Measurements from ENCODE around the gene CALU.

CALU gene

DNA sequence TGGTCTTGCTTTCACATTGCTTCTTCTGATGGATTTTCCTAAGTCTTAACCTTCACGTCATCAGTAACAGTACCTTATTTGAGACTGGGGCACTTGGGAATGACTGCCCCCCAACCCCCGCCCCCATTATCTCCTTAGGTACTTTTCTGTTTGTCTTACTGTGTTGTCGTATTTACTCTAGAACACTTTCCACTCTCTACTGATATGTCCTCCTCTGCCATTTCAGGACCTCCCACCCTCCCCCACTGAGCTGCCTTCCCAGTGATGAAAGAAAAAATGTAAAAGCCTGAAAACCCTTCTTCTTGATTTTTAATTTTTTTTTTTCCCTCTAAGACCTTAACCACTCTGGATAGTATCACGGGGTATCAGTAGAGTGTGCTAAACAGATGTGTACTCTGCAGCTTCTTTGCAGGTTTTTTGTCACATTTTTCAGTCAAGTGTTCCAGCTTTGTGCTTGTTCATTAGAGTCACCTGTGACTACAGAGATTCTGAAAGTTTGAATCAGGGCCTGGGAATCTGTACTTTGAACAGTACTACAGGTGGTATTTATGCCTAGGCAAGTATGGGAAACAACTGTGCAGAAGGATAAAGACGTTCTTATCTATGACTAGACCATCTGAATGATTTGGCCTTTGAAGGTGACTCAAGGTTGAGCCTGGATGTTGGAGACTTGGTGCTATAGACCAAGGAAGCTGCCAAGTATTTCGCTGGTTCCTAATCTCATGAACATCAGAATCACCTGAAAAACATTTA lies 8.3 kb downstream of the CALU start:
- DNase-seq (ENCODE audit: low spot score) = no peak

DNA sequence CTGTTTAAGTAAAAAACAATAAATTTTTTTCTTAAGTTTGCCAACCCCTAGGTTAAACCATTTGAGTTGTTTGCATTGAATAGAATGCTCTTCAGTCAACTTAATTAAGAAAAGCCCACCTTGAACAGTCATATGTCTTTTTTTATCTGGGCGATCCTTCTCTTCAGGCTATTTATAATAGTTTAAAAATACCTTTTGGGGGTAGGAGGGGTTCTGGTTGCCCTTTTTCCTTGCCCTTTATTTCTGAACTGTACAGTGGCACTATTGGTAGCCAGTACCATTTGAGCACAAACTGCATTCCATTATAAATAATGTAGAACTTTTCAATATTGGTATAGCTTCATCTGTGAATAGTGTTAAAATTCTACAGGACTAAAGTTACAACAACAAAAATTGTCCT lies 13.1 kb downstream of the CALU start:
- no peak for DNase-seq (ENCODE audit: low spot score)

DNA sequence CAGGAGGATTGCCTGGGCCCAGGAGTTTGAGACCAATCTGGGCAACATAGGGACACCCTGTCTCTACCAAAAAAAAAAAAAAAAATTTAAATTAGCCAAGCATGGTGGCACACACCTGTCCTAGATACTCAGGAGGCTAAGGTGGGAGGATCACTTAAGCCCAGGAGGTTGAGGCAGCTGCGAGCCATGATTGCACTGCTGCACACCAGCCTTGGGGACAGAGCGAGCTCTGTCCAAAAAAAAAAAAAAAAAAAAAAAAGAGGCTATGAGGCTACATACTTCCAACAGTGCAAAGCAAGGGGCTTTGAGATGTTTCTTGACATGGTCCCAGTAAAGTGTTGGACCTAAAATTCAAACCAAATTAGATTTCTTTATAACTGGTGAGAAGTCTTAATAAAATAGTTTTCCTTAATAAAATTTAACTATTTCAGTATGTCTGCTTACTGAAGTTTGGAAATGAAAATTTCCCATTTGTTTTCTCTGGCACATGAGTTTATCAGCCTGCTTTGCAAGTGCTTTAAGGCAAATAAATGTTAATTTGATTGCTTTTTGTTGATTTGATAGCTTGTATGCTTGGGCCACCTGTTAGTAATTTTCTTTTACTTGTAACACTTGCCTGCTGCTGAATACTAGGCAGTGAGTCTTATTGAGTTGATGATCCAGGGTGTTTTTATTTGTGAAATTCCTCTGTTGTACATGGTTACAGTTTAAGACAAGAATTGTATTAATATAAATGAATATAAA lies 16.1 kb downstream of the CALU start:
- no peak for DNase-seq (ENCODE audit: low spot score)

DNA sequence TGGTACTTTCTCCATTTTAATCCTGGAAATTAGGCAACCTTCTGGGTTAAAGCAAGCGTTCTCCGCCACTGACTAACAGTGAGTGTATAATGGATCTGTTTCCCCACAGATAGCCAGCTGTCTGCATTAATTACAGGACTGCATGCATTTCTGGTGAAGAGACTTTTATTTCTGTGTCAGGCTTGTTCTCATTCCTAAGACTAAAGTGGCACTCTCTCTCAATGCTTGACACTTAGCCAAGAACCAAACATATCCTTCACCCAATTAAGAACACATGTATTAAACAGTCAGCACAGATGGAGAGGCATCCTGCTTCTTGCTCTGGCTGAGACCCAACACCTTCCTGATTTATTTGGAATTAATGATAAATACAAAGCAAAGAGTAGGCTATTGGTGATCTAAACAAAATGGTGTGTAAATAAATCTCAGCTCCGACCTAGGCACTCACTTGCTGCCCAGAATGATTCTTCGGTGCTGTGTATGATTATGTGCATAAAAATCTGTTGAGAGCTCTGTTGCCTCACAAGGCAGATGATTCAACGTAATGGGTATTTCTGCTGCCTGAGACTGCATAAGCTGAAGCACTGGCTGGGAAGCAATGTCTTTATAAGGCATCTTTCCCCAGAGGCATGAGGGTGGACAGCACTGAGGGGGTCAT lies 16.8 kb downstream of the CALU start:
- DNase-seq (ENCODE audit: low spot score) = no peak

DNA sequence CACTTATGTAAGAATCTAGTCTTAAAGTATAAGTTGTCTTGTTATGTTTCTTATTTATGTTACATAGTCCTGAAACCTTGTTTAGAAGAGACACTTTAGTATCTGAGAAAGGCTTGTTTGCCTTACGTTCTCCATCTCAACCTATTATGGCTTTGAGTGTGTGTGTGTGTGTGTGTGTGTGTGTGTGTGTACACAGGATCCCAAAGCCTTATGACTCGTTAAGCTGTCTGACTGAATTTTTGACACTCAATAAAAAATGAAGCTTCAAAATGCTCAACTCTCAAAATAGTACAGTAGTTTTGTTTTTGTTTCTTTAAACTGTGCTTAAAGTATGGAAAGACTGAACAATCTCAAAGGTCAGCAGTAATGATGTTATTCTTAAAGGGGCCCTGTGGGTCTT lies 18.0 kb downstream of the CALU start:
- no peak for DNase-seq (ENCODE audit: low spot score)

DNA sequence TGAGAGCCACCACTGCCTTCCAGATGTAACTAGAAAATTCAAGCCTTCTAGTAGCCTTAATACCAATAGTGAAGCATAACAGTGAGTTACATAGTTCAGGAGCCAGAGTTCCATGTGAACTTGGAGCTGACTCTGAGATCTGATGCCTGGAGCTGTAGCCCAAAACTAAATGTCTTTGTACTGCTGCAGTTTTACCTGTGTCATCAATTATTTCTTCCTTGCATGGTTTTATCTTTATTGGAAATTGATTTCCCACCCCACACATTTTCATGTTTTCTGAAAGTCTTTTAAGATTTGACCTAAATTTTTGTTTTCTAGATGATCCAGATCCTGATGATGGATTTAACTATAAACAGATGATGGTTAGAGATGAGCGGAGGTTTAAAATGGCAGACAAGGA lies 19.4 kb downstream of the CALU start:
- DNase-seq (ENCODE audit: low spot score) = no peak

DNA sequence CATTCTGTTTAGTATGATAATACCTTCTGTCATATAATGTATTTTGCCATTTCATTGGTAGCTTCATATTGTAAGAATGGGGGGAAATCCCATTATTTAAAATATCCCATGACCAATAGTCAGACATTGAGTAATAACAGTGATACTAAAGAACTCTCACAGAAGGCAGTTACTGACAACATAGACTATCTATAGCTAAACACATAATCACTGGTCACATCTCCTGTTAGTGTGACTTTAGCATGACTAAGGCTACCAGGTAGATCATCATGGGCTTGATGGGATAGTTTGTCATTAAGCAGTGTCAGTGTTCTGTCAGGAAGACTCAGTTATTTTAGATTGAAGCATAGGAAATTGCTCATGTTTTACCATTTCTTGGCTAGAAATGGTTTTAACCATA lies 20.1 kb downstream of the CALU start:
- DNase-seq (ENCODE audit: low spot score) = no peak

DNA sequence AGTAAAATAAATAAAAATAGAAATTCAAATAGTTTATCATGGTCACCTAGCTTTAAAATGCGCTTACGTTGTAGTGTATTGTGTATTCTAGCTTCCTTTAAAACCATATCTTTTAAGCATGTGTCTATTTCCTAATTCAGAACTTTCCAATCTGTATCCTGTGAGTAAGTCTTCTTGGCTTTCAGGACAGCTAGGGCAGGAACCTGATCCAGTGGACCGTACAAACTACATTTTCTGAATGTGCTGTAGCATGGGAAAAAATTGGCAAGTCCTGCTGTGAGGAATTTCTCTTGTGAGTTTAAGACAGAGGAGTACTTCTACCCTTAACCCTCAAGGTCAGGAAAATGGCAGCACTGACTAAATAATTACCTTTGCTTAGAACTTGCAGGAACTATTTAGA lies 24.4 kb downstream of the CALU start:
- DNase-seq (ENCODE audit: low spot score) = no peak

DNA sequence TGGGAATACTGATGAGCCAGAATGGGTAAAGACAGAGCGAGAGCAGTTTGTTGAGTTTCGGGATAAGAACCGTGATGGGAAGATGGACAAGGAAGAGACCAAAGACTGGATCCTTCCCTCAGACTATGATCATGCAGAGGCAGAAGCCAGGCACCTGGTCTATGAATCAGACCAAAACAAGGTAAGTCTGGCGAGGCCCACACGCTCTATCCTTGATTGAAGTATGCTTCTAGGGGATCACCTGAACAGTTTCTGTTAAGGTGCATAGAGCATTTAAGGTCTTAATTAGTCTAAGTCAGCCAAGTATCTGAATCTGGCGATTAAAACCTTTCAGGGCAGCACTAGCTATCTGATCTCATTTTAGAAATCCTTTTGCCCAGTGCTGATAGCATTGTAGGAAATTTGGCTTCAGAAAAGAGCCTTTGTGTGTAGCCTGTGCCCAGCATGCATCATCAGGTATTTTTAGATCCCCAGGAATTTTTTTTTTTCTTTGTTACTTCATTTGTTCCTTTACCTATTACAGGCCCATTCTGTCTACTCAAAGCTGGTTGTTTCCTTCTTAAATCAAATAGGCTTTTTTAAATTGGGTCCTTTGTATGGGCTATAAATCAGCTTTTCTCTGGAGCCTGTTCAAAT lies 28.4 kb downstream of the CALU start:
- DNase-seq (ENCODE audit: low spot score) = no peak

DNA sequence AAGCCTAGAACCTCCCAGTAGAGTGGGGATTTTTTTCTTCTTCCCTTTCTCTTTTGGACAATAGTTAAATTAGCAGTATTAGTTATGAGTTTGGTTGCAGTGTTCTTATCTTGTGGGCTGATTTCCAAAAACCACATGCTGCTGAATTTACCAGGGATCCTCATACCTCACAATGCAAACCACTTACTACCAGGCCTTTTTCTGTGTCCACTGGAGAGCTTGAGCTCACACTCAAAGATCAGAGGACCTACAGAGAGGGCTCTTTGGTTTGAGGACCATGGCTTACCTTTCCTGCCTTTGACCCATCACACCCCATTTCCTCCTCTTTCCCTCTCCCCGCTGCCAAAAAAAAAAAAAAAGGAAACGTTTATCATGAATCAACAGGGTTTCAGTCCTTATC lies 31.1 kb downstream of the CALU start:
- DNase-seq (ENCODE audit: low spot score) = no peak

DNA sequence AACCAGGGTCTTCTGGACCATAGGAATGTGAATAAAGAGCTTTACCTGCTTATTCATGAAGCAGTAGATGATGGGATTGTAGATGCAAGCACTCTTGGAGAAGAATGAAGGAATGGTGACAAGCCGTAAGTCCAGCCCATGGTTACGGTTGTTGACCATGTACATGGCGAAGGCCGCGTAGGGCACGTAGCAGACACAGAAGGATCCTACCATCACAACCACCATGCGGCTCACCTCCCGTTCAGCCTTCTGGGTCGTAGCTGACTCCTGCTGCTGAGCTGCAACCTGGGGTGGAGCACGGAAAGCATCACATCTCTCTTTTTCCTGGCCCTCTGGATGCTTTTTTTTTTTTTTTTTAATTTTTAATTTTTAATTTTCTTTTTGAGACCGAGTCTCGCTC lies 34.4 kb downstream of the CALU start:
- DNase-seq (ENCODE audit: low spot score) = no peak

DNA sequence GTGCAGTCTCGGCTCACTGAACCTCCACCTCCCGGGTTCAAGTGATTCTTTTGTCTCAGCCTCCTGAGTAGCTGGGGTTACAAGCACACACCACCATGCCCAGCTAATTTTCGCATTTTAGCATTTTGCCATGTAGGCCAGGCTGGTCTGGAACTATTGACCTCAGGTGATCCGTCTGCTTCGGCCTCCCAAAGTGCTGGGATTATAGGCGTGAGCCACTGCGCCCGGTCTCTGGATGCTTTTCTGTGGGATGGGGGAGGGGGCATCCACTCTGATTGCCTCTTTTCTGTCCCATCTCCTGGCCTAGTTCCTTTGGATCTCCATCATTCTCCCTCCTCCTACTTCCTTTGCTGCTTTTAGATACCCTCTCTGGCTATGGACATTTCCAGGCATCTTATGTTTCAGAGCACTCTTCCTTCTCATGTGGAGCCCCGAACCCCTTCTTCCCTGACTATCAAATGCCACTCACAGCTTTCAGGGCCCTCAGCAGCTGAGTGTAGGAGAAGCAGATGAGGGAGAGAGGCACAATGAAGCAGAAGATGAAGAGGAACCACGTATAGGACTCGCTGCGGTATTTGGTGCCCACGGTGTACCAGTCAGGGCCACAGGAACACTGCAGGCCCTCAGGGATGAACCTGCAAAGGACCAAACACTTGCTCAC lies 35.0 kb downstream of the CALU start:
- DNase-seq (ENCODE audit: low spot score) = no peak

DNA sequence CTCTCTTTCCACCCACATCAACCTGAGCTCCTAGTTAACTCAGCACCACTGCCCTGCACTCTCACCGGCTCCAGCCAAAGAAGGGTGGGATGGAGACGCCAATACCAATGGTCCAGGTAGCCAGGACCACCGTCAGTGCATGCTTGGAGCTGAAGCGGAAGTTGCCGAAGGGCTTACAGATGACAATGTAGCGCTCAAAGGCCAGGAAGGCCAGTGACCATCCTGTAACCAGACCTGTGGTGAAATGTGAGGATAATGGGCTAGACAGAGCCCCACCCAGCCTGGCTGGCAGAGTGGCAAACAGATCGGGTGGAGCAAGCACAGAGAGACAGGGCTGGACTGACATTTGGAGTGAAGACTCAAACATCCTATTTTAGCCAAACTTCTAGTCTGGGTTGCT lies 35.8 kb downstream of the CALU start:
- DNase-seq (ENCODE audit: low spot score) = no peak

DNA sequence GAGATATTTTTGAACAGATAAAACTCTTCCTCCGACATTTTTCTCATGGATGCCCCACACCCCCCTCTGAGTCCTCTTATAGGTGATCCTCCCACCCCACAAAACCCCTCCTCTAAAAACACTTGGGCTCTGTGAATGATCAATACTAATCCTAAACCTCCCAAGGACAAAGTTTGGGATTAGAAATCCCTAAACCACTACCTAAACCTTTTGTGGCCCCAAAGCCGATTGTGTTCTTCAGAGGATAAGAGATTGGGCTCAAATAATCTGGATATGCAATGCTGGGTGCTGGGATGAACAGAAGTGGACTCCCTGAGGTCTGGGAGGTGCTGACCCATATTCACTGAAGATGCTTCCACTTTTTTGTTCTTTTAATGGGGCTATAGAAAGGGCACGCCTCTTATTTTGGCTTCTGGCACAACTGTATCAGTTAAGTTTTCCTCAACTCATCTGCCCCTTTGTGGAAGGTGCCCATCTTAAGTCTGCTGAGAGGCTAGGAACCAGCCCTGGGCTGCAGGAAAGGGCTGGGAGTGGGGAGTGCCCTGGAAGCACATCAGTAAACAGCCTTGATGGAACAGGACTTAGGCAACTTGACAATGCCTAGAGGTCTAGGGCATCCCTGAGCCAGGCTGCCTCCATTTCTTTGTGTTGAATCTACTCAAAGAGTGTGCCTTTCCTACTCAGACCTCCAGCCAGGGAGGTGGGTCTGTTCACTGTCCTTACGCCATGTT lies 36.8 kb downstream of the CALU start, which contains the start of gene OPN1SW:
Gene OPN1SW (minus strand): TSS at position 51 of the 731 bp plus-strand sequence. CDS start 13 bp downstream, at position 38.
- no peak for DNase-seq (ENCODE audit: low spot score)

DNA sequence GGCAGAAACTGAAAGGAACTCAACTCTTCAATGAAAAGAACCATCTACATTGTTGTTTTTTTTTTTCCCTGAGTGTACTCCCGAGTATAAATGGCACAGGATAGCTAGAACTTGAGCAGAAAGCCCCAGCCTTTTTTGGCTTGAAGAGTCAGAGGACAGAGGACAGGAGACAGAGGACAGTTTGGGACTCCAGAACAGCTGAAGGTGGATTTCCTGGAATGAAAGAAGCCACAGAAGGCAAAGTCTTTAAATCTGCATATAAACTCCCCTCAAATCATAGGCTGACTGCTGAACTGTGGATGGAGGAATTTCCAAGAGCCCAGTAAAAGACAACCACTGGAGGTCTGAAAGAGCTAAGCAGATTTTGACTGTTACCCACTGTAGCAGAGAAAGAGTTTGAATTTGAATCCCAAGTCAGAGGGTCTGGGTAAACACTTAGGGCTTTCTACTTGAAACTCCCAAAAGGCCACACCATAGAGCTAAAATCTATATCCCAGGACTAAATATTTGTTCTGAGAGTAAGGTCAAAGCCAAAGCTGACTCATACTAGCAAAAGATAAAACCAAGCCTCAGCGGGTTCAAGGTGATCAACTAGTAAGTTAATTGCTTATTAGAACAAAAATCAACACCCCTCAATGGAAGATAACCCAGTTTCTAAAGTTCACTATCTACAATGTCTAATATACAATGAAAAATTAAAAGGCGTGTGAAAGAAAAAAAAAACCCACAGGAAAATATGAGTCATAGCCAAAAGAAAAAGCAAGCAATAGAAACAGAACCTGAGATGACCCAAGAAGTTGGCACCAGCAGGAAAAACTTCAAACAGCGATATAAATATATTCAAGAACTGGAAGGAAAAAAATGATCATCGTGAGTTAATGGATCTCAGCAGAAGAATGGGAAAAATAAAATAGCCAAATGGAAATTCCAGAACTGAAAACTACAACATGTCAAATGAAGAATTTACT lies 38.3 kb downstream of the CALU start:
- DNase-seq (ENCODE audit: low spot score) = no peak

DNA sequence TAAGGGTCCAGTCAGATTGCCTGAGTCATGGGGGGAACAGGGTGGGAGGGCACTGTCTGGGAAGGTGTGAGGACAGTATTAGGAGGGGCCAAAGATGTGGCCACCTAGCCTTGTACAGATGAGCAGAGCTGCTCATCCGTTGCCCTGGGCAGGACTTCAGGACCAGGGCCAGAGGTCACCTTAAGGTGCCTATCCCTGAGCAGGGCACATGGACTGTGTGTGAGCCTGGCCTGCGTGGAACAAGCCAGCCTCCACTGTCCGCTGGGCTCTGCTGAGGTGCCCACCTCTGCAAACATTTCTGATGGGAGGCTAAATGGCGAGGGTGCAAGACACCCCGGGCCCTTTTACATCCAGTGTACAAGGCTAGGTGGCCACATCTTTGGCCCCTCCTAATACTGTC lies 39.8 kb downstream of the CALU start:
- no peak for DNase-seq (ENCODE audit: low spot score)

DNA sequence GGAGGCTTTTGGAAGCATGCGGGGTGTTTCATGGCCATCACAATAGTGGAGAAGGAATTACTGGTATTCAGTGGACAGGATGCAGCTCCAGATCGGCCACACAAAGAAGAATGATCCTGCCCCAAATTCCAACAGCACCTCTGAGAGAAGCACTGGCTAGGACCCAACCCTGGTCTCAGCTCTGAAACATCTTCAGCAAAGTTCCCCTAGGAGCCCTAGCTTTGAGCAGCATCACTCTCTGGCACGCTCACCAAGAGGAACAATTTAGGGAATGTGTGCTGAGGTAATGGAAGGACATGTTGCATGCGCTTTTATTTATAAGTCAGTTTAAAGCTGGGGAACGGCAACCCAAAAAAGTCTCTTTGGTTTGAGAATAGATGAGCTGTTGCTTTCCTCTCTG lies 42.0 kb downstream of the CALU start:
- DNase-seq (ENCODE audit: low spot score) = no peak

DNA sequence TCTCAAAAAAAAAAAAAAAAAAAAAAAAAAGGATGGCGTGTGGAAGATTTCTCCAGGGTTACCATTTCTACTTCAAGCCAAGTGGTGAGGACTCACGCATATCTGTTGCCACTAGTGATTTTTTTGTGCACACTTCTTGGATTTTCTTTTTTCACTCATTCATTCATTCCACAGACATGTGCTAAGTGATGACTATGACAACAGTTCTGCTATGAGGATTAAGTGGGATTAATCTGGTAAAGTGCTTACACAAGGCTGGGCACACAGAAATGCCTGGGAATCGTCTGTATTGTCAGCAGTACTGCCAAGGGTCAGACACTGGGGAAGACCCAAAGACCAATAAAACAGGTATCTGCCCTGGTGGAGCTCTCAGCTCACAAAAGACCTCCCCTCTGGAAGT lies 42.7 kb downstream of the CALU start:
- no peak for DNase-seq (ENCODE audit: low spot score)

DNA sequence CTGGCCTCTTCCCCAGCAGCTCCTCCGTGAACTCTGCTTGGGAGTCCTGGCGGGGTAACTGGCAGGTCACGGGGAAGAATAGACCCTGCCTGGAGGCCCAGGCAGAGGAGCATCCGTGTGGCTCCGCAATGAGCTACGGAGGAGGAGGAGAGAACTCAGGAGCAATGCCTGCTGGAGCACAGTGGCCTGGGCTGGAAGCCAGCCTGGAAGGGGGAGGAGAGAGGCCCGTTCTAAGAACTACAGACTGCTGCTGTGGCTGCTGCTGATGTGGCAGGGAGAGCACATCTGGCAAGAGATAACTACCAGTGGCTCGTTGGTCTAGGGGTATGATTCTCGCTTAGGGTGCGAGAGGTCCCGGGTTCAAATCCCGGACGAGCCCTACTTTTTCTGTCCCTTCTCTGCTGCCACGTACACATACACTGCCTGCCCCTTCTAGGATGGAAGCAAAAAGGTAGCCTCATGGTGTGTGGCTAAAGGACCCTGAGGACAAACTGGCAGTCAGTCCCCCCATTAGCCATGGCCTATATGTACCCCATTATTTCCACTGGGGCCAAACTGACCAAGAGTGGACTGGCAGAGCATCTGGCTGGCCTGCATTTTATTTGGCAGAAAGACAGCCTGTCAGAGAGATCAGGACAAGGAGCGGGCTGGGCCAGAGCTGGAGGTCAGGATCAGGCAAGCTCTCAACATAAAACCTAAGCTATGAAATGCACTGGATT lies 44.1 kb downstream of the CALU start:
- peak; percentile 90 for DNase-seq (ENCODE audit: low spot score)

Measured in SK-N-DZ (cell line).